ENCODE data around the gene MS4A18.

- TF ChIP-seq CTCF (conservative IDR thresholded peaks at IDR 0.05), result no peak
- no peak for TF ChIP-seq EZH2 (IDR thresholded peaks at IDR 0.05; ENCODE audit: low read depth)
Observed at GRCh38 chr11:60718524-60719316, 5.8 kb upstream of the MS4A18 start.
